Tongue (tissue), 2 donors: Measurements from ENCODE around the gene MBP. TPM values are rescaled to one million over a fixed set of nuclear protein-coding genes. Genes with fewer than 3 reads are reported as not detected.
A peak's percentile ranks its signal among the peaks of the same experiment; 100 is the strongest.

Experiments
- DNase-seq: peaks from one replicate; pipeline ENCODE4 v3.0.0-alpha.2; 2015
- total RNA-seq: library from RNA; depleted of rRNA; stranded (reverse); fragments of >200 nt; gene quantifications from one replicate; pipeline ENCODE4 v1.2.3, GENCODE V29; 2014

MBP gene
- total RNA-seq, 1 donor from 2014 or later = 43.0 TPM

- no peak for DNase-seq
Observed at GRCh38 chr18:76986406-76986805, 146.2 kb downstream of the MBP start.

- DNase-seq = no peak
Observed at GRCh38 chr18:76985951-76986236, 146.7 kb downstream of the MBP start.

DNA sequence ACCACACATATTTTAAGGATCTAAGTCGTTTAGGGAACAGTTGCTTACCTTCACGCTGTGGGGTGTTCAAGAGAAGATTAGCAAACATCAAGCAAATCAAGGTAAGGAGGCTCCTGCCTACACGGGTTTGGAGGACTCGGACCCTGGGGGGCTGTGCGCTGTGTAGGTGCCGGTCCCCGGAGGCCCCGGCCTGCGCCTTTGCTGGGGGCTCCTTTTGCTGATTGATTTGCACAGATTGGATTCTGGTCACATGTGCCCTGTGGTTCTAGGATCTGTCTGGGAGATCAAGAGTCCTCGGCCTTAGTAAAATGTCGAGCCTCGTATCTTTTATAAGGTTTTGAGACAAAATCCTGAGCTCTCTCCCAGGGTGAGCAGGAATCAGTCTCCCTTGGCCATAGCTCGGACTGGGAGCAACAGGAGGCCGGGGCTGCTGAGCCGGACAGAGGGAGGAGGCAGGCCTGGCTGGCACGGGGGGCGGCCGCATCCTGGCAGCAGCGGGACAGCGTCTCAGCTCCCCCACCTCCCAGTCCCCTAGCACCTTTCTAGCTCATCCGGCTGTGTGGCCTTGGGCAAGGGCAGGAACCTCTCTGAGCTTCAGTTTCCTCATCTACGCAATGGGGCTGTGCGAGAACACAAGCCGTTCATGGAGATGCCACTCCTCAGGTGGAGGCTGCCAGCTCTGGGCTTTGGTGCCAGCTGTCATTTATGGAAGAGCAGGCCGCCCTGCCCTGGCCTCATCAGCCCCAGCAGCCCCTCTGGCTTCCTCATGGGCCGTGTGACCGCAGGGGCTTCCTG lies 147.2 kb downstream of the MBP start:
- DNase-seq = no peak

DNA sequence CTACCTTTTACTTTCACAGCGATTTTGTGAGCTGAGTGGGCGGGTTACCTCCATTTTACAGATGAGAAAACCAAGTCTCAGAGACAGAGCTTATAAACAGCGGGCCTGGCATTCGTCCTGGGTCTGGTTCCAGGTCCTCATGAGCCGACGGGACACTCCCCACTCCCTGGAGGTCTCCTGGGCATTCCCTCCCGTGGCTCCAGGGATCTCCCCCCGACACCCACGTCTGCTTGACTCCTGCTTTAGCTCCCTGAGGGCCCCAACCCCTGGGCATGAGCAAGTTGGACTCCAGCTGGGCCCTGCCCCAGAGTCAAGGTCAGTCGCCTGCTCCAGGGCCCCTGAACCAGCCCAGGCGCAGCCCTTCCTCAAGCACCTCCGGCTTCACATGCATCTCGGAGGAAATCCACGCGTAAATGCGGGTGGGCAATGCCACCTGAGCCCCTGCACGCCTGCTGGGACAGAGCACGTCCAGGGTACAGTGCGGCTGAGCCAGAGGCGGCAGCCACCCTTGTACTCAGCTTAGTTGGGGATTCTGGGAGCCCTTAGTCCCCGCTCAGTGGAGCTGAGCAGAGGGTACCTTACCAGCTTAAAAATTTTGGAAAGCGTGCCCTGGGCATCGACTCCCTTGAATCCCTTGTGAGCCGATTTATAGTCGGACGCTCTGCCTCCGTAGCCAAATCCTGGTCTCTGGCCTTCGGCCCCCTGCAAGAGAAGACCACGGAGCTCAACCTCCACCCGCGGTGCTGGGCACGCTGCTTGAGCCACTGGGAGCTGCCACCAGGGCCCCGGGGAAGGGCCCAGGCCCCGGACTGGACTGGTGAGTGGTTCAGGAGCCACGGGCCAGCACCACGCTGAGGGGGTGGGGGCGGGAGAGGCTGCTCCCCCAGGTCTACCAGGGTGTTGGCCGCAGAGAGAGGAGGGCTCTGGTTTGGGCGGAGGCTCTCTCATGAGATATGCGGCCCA lies 148.1 kb downstream of the MBP start:
- no peak for DNase-seq

GRCh38 chr18:76983613-76984051 lies 149.0 kb downstream of the MBP start:
- no peak for DNase-seq

- DNase-seq = peak; percentile 88
Observed at GRCh38 chr18:76982841-76983583, 149.6 kb downstream of the MBP start.

DNA sequence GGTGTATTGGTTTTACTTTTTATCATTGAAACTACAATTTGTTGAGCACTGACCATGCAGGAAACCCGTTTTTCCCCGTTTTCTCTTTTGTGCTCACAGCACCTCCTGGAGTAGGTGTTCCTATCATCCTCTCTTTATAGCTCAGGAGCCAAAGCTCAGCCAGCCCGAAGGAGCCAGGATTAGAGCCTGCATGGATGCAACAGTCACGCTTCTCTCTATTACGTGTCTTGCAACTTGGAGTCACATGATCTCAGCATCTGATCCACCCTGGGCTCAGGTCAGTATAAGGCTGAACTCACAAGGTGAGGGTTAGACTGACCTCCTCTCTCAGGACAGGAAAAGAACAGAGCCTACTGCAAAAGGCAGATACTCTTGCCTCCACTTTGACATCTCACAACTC lies 150.5 kb downstream of the MBP start:
- no peak for DNase-seq

DNA sequence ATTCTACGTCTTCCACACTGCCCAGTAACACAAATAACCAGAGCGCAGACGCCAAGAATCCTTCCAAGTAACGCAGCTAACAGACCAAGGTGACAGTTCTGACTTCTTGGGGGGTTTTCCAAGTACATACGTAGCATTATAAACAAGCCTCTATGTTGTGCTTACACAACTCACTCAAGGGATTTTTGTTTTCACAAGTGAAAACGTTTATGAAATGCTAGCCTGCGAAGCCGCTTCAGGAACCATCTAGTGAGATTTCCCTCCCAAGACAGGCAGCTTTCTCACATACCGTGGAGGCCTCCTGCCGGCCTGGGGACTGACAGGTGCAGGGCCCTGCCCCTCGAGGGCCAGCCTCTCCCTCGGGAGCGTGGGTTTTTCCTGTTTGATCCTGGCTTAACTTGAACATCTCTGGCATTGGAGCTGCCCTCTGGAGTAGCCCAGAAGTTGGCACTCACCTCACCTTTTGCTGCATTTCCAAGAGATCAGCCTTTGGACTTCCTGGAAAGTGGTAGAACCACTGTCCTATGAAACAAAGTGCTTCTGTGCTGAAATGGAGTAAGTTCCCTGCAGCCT lies 151.1 kb downstream of the MBP start:
- peak; percentile 55 for DNase-seq

GRCh38 chr18:76980663-76981395 lies 151.8 kb downstream of the MBP start:
- no peak for DNase-seq

GRCh38 chr18:76979906-76980305 lies 152.7 kb downstream of the MBP start:
- DNase-seq = no peak

- no peak for DNase-seq
Observed at GRCh38 chr18:76979111-76979751, 153.4 kb downstream of the MBP start.

DNA sequence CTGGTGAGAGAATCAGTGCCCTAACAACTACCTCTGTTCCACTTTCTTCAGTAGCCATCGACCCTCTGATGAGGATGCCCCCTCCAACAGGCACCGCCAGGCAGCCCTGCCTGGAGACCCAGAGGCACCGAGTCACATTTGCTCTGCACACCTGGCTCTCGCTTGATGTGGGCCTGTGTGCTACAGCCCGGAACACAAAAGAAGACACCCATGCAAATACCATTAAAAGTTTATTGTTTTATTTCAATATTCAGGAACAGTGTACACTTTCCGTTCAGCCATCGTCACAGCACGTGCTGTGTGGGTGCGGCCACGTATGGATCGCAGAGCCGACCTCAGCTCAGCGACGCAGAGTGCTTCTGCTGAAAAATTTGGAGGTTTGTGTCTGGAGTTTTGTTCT lies 154.0 kb downstream of the MBP start:
- no peak for DNase-seq

DNA sequence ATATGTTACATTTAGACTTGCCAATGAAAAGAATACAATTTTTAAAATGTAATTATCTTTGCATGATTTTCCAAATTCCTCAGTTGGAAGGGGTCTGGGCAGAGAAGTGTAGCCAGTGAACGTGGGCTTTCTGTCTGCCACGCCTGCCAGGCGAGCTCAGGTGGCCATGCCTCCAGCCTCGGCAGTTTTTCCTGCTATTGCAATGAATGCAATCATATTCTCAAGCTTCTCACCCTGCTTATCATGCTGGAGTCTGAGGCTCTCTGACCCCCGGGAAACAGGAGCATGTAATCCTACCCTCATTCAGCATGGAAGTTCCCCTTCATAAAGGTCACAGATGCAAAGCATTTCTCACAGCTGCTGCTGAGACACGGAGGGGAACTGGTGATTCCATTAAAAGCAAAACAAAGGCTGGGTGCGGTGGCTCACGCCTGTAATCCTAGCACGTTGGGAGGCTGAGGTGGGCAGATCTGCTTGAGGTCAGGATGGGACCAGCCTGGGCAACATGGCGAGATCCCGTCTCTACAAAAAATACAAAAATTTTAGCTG lies 154.8 kb downstream of the MBP start:
- peak; percentile 65 for DNase-seq

DNA sequence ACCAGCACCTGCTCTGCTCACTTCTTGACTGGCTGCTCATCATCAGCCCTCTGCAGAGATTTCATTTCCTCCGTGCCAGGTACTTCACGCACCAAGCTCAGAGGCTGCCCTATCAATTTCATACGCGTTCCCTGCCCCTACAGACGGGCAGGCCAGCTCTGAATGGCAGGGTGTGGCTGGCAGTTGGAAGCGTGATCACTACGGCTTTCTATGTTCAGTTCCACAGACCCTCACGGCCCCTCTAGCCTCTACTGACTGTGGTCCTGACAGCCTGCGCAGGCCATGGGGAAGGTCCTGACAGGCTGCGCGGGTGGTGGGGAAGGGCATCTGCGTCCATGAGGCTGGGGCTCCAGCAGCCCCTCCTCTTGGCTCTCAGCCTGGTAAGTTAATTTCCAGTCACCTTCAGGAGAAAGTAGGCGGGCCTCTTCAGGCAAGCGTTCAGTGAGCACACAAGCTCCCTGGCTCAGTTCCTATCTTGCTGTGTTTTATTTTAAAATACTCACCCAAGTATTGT lies 155.4 kb downstream of the MBP start:
- peak; percentile 57 for DNase-seq

DNA sequence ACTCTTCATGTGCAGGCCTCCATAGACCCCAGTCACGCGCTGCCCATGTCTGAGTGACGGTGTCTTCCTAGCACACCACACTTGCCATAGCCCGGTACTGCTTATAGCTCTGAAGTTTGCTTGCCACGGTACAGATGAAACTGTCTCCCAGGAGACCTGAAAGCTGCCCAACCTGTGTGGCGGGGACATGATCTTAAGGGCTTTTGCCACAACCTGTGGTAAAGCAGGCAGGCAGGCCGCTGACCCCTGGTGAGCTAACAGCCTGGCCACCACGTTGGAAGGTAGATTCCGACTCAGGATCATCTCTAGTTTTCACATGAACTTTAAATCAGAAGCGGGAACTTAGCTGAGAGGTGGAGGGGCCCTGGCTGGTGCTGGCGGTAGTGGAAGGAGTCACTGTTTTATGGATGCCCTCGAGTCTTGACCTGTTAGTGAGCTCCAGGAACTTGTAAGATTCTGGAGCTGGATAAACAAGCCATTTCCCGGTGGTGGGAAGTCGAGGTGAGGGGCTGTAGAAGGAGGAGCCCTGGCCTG lies 156.9 kb downstream of the MBP start:
- DNase-seq = no peak

- no peak for DNase-seq
Observed at GRCh38 chr18:76974386-76974785, 158.2 kb downstream of the MBP start.

DNA sequence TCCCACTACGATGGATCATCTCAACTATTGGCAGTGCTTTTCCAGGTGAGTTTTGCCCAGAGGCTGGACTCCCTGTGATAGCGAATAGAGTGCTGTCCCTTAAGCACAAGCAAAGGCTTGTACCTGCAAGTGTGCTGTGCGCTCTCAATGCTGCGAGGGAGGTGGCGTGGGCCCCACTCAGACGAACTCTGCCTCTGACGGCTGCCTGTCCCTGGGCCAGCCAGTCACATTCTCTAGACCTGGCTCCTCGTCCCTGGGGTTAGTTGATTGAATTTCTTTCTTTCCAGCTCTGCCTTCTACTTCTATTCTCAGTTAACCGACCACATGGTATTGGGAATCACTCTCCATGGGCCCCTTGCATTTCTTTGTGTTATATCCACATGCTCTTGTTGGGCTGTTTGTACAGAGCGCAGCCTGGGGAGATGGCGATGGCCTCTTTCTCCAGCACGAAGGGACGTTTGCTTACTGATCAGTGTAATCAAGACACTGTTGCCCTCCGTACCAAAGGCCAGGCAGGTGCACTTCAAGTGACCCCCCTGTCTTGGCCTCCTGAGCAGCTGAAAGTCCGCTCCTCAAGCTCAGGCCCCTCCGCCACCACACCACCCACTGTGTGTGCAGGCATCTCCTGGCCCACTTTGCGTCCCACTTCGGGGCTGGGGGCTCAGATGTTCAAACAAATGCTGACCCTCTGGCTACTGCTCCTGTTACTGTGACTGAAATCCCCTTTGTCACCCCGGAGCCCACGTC lies 158.9 kb downstream of the MBP start:
- no peak for DNase-seq

GRCh38 chr18:76972846-76973519 lies 159.6 kb downstream of the MBP start:
- peak; percentile 47 for DNase-seq

GRCh38 chr18:76972241-76972640 lies 160.3 kb downstream of the MBP start:
- DNase-seq = no peak
